GM21390 (cell line): ENCODE data around the gene INKA2.
"Not testable (repeated sequence)": the region's sequence is repeated elsewhere in the genome, so short reads cannot be mapped to it uniquely, and the experiment has no call there.

Experiments
- ATAC-seq: cut with Tn5 transposase; IDR thresholded peaks from one replicate; pipeline ENCODE4 v1.9.1; 2021; ENCODE audit not compliant: unreplicated experiment

Gene INKA2

DNA sequence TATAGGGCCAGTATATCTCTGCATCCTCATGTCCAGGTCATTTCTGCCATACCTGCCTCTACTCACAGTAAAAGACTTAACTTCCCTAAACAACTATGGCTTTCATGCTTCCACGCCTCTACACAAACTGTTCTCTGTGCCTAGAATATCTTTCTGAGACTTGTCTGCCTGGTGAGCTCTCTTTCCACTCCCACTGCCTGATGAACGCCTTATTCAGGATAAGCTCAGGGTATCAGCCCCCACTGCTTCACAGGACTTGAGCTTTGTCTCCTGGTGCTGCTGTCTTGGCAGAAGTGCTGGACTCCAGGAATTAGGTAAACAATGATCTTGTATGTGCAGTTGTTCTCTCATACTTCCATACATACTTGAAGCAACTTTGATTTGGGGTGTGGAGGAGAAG is 11.7 kb upstream of the INKA2 start:
- no peak for ATAC-seq

DNA sequence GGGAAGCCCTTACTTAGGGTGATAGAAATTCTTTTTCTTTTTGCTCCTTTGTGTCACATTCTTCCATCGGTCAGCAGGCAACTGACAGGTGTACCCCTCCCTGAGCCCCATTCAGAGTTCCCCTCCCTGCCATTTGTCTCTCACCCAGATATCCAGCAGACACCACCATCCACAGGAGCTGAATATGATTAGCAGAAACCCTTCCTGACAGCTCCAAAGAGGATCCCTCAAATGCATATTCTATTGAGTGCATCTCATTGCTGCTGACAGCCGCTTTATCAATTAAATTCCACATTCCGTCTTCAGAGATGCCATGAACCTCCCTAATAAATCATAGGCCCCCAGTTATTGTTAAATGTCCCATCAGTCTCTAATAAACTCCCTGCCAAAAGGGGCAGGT is 10.4 kb upstream of the INKA2 start:
- ATAC-seq: no peak

DNA sequence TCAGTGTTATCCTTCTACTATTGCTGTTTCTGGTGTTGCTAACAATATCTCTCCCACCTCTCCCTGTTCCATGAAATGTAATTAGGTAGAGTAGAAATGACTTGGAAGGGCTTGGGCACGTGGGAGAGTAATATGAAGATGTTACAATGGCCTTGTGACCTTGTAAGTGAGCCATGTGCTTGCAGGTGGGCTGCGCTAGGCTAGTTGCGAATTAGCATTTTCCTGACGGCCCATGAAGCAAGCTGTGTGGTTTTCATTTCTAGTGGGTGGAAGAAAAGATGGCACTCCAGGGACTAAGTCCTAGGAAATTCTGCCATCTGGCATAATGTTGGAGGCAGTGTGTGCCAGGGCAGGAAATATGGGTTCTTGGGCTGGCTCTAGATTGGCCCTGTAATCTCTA is 8.8 kb upstream of the INKA2 start:
- ATAC-seq: no peak

DNA sequence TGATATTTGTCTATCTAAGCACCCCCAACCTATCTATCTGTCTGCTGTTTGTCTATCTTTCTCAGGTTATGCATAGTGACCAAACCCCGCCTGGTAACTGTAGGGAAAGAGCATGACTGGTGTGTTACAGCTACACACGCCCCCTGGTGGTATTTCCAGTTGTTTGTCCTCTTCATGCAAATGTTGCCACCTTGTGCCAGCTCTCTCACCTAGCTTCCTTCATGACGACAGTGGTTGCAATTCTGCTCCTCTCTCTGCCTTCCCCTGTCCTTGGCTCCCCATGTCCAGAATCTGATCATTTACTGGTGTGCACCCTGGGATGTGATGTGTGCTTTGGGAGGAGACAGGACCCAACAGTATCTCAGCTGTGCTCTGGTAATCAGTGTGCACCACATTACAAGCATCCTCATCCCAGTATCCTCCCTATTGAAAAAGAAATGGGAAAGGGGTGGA is 8.1 kb upstream of the INKA2 start:
- ATAC-seq: peak; percentile 57

DNA sequence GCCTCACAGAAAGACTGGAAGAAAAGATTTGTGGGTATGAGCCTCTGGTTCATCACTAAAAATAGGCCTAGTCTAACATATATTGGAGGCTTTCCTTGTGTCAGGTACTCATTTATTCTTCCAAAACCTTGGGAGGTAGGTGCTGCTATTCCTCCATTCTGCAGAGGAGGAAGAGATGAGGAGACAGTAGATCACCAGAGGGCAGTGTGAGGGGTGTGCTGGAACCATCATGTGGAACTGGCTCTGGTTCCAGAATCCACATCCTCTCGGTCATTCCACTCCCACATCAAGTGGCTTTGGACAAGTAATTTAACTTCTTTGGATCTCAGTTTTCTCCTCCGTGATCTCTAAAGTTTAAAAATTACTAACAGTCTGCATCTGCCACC is 7.4 kb upstream of the INKA2 start:
- ATAC-seq: no peak

DNA sequence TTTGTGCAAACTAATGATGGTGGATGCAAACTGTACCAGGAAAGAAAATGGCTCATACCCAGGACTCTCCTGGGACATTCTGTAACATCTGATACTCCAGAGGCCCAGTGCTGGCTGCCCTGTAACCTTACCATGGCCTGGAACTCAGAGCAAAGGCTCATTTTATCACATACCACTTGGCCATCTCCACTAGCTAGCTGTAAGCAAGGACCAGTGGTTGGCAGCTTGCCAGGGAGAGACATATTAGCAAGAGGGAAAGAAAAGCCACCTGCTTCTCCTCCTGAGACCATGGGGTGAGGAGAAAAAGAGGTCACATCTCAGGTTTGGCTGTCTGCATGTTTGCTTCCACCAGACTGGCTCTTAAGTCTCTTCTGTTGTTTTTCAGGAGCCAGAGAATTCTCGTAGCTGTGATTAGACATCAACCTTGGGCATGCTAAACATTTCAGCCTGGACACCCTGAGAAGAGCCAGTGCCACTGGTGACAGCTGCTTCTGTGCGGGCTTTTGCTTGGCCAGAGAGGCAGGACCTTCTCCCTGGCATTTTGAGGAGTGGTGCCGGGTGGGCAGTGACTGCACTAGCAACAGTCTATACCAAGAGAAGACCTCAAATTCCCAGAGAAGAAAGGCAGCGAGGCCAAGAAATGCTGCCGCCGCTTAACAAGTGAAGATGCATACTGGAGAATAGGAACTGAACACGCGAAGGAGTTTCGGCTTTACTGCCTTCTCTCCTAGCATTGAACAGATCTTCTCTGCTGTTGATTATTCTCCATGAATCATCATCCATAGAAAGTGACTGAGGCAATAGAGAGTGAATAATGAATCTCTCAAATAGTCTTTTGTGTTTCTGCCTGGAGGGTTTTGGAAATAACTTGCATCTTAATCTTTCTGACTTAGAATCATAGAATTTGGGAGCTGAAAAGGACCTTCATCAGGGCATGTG is 6.7 kb upstream of the INKA2 start:
- ATAC-seq: no peak

DNA sequence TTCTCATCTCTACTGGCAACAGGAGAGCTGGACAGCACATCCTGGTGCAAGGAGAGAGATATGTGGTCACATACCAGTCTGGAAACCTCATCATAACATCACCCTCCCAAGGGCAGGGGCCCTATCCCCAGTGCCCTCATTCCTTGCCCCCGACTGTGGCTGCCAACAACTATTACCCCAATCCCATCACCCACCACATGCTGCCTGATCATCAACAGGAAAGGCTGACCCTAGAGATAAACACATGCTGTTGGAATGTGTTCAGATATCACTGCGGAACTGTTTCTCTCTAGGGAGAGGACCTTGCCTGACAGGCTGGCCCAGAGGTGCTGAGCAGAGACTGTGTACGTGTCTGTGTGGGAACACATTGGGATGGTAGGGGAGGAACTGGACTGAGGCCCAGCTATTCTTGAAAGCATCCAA is 4.5 kb upstream of the INKA2 start:
- no peak for ATAC-seq

DNA sequence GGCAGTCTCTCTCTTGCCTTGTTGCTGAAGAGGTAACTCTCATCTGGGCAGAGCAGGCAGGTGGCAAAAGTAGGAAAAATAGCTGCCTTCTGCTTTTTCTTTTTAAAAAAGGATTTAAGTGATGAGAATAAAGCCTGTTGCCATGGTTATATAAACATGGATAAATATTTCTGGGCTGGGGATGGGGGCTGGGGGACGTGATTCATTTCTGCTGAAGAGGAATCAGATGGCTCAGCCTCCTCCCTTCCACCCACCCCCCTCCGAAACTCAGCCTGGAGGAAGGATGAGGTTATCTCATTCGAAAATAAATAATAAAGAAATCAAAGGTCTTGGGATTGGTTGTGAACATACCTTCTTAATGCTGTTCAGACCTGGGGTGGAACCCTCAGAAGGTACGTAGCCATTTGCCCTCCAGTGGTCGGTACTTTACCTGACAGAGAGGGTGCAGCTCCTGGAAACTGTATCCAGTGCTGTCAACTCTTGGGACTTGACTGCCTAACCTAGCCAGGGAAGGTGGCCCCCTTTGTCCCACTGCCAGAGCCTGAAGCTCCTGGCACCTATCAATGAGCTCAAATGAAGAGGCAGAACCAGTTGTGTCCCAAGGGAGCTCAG is 3.8 kb upstream of the INKA2 start:
- ATAC-seq: no peak

DNA sequence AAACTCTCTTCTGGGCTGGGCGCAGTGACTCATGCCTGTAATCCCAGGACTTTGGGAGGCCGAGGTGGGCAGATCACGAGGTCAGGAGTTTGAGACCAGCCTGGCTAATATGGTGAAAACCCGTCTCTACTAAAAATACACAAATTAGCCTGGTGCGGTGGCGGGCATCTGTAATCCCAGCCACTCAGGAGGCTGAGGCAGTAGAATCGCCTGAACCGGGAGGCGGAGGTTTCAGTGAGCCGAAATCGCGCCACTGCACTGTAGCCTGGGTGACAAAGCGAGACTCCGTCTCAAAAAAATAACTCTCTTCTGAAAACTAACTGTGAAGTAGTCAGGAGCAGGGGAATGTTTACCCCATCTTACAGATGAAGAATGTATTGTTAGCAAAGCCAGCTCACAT is 3.1 kb upstream of the INKA2 start:
- not testable (repeated sequence) for ATAC-seq

DNA sequence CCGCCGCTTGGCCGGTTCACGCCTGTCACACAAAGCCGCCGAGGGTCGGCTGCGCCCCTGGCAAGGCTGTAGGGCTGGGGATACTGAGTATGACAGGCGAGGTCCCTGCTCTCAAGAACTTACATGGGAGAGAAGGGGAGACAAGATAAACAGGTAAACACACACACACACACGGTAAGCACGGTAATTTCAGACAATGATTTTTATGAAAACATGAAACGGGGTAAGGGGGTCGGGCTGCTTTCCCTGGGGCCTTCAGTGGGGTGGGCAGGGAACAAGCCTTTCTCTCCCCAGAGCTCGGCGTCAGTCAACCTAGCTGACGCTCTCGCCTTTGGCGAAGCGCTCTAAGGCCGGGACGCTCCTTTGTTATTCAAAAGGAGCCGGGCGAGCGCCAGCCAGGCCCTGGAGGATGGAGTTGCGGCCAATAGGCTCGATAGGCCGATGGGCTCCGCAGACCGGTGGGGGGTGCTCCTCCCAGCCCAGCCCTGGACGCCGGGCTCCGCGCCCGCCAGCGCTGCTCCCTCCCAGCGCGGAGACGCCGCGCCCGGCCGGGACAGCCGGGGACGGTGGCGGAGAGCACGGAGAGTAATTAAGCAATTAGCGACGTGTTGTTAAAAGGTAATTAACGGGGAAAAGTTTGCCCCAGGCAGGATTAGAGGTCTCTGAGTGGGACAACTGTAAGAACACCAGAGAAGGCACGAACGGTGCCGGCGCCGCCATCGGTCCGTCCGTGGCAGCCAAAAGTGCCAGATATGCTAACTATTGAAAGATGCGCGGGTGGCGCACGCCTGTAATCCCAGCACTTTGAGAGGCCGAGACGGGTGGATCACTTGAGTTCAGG is 950 bp upstream of the INKA2 start:
- ATAC-seq: no peak

DNA sequence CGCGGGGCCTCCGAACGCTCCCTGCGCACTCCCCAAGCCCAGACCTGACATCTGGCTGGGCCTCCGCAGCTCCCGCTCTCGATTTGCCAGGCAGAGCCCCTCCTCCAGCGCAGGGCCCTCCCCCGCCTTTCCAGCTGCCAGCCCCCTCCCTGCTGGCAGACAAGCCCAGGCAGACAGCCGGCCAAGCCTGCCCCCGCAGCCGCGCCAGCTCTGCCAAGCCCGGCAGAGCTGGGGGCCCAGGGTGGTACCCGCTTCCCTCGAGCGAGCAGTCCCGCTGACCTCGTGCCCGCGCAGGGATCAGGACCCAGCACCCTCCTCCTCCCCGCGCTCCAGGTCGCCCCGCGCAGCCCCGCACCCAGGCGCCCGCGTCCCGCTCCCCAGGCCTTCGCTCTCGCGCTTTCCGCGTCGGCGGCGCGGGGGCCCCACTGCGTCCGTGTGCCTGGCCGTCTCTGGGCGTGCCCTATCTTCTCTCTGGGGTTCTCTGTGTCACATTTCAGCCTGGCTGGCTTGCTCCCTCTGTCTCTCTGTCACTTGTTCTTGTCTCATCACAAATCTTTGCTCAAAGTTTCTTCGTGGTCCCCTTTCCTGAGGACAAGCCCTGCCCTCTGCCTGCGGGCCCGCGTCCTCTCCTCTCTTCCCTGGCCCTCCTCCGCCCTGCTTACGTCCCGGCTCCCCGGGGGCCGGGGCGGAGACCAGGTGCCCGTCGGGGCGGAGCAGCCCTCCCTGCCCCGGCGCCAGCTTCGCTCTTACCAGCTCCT is 580 bp downstream of the INKA2 start:
- peak; percentile 47 for ATAC-seq

DNA sequence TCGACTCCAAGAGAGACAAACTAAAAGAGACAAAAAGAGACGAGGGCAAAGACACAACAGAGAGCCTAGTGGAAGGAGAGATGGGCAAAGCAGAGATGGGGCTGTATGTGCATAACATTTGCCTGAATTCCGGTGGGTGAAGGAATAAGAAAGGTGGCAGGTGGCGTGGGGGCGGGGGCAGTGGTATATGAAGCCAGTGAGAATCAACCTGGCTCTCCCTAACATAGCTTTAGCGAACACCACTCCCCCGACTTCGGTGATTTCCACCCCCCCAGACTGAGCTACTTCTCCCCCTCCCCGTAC is 1.1 kb downstream of the INKA2 start:
- no peak for ATAC-seq

DNA sequence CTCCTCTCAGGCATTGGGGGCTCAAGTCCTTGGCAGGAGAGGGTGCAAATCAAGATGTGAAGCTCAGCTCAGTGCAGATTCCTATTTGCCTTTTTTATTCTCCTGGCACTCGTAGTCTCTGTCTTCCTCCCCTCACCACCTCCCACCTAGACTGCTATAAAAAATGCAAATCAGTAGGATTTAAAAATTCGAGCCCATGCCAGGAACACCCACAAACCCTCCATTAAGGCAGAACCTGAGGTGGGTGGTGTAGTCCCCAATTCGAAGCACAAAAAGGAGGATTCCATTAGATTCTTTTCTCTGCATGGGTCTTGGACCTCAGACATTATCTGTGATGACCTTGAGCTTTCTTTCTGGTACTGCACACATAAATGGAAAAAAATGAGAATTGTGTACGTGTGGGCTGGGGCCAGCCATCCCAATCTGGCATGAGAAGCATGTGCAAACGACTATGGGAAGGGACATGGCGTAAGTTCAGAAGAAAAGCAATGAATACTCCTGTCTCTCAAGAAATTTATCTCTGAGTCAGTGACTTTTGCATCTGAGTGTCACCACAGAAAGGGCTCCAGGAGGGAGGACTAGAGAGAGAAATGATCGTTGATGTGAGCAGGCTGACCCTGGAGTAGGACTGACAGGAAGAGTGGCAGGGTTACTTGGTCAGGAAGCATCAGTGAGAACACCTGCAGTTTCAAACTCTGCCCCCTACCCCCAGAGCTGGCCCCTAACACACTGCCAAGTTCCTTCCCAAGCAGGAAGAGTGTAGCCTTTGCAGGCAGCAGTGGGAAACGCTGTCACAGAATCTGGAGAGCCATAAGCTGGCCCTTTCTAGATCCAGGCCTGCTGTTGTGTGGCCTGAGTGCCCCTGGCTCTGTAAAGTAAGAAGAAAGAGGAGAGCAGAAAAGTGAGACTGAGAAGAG is 1.7 kb downstream of the INKA2 start:
- no peak for ATAC-seq

DNA sequence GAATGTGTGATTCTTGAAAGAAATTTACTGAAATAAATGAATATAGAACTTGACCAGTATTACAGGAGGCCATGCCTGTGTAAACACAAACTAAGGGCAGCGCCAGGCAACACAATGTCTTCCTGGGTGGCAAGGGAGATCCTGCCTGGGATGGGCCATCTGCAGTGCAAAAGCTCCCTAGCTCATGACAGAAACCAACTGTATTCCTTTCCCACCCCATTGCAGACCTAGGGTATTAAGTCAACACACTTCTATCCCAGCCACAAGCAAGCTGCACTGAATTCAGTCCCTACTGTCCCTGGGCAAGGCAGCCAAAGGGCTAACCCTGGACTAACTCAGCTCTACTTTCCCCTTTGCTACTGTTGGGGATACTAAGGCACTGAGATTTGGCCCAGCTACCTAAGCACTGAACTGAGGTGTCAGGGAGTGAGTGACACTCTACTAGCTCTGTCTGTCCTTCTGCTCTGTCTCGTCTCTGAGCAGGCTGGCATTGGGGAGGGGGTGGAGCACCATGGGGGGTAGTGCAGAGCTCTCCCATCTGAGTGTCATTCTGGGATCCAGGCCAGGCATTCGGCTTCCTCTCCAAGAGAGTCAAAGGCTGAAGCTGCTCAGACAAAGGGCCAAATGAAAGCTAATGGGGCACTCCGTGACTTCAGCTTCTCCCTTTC is 2.5 kb downstream of the INKA2 start:
- no peak for ATAC-seq

DNA sequence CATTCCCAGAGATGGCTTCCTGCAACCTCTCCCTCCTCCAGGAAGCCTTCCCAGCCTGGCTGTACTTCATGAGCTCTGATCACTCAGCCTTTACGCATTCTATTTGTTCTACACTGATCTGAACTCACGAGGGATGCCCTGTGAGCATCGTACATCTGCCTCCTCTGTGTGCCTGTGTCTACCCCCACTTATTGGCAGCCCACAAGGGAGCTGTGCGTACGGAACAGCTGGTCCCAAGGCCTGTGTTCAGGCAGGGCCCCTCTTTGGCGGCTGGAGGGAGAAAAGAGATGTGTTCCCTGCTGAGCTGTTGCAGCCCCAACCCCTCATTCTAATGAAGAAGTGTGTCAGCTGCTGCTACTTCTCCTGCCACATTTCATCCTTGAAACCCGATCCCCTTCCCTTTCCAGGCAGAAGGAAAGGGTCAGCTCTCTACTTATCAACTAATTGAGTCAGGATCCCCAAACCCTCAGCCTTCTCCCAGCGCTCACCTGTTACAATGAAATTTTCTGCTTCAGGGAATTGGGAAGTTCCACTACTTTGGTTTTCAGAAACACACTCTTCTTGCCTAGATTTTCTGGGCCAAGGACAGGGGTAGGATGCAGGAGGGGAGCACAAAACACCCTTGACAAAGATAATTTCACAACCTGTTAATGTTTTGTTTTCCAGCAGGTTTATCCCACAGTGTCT is 3.2 kb downstream of the INKA2 start:
- no peak for ATAC-seq

DNA sequence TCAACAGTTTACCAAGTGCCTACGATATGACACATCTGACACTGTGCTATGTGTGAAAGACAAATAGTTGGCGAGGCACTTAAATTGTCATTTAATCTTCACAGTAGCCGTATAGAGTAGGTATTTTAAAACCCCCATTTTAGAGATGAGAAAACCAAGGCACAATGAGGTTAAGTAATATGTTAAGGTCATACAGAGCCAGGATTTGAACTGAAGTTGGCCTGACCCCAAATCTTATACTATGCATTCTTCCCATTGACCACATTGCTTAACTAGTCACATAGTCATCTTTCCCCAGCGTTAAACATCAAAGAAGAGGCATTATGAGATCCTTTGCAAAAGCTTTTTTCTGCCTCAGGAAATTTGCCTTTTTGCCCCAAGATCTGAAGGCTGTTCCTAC is 3.9 kb downstream of the INKA2 start:
- no peak for ATAC-seq

DNA sequence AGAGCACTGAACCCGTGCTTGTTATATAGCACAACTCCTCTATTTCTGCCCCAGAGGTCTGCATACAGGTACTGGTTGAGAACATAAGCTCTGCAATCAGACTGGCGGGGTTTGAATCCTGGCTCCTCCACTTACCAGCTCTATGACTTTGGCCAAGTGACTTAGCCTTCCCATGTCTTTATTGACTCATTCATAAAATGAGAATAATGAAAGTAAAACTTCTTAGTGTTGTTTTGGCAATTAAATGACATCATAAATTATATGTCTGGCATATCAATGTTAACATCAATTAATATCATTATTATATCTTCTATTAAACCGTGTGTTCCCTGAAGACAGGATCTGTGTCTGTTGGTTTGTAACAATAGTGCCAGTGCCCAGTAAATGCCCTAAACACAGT is 4.3 kb downstream of the INKA2 start:
- no peak for ATAC-seq

DNA sequence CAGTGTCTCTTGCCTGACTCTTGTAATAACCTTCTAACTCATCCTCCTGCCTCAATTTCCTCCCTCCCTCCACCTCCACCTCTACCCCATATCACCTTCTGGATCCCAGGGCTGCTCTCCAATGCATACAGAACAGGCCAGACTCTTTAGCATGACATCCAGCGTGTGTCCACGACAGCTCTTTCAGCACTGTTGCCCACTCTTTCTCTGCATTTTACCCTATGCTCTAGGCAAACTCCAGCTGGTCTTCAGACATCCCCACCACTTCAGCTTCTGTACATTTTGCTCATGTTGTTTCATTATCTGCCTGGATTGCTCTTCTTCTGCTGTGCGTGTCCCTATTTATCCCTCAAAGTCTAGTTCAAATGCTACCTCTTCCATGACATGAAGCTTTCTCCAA is 4.8 kb downstream of the INKA2 start:
- no peak for ATAC-seq

DNA sequence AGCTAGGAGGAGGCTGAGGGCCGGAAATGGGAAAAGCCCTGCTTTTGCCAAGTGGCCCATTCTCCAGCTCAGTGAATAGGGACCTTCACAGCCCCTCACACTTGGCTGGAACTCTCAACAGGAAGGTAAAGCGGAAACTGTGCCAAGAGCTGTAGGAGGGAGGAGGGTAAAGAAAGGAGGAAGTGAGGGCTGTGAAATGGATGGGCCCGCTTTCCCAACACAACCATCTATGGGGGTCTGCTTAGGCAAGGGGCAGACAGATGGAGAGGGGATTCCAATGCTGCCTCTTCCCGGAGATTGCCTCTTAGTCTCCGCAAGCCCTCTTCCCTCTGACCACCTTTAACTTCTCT is 5.2 kb downstream of the INKA2 start:
- no peak for ATAC-seq
